Prostate gland (tissue), 2 donors: ENCODE measurements around the gene DPP10.

Source experiments
- CTCF ChIP-seq, 4 experiments: fragments of 200-600 bp in 2 of 4; fragments of 450-650 bp in 2 of 4; sonication (generic) in 2 of 4; IDR thresholded peaks; 1 replicate in 3 of 4; 2 replicates in 1 of 4; pipeline ENCODE4 v1.5.1; 2016 to 2019; ENCODE audit warnings: antibody characterized with exemption in 4 of 4, mild to moderate bottlenecking in 2 of 4, moderate library complexity in 2 of 4
- POLR2A ChIP-seq: fragments of 450-650 bp; IDR thresholded peaks from one replicate; pipeline ENCODE4 v1.6.1; 2016; ENCODE audit warnings: antibody characterized with exemption, mild to moderate bottlenecking
- POLR2AphosphoS5 ChIP-seq: sonication (generic); formaldehyde crosslinking; IDR thresholded peaks from one replicate; pipeline ENCODE4 v1.6.1; 2017; ENCODE audit warnings: antibody characterized with exemption

GRCh38 chr2:114527330-114527983 is 85.0 kb downstream of the DPP10 start:
- TF ChIP-seq CTCF (IDR thresholded peaks at IDR 0.05) (no peak), POLR2A (no peak), POLR2AphosphoS5 (no peak)
